LHCN-M2 (cell line): ENCODE measurements around the gene LAMB4. TPM values are rescaled to one million over a fixed set of nuclear protein-coding genes. Genes with fewer than 3 reads are reported as not detected.

Source experiments
- DNase-seq: peaks from one replicate; pipeline ENCODE4 v3.0.0-alpha.2; 2012; ENCODE audit warnings: low read depth
- polyA plus RNA-seq: library from polyadenylated mRNA; unstranded; fragments of >200 nt; gene quantifications from one replicate; pipeline ENCODE4 v1.2.1, GENCODE V29; 2012; ENCODE audit warnings: missing spikeins
- total RNA-seq: library from RNA; depleted of rRNA; stranded (reverse); fragments of >200 nt; gene quantifications from 2 replicates; pipeline ENCODE4 v1.2.3, GENCODE V29; 2014; rRNA removed

LAMB4 gene, protein sequence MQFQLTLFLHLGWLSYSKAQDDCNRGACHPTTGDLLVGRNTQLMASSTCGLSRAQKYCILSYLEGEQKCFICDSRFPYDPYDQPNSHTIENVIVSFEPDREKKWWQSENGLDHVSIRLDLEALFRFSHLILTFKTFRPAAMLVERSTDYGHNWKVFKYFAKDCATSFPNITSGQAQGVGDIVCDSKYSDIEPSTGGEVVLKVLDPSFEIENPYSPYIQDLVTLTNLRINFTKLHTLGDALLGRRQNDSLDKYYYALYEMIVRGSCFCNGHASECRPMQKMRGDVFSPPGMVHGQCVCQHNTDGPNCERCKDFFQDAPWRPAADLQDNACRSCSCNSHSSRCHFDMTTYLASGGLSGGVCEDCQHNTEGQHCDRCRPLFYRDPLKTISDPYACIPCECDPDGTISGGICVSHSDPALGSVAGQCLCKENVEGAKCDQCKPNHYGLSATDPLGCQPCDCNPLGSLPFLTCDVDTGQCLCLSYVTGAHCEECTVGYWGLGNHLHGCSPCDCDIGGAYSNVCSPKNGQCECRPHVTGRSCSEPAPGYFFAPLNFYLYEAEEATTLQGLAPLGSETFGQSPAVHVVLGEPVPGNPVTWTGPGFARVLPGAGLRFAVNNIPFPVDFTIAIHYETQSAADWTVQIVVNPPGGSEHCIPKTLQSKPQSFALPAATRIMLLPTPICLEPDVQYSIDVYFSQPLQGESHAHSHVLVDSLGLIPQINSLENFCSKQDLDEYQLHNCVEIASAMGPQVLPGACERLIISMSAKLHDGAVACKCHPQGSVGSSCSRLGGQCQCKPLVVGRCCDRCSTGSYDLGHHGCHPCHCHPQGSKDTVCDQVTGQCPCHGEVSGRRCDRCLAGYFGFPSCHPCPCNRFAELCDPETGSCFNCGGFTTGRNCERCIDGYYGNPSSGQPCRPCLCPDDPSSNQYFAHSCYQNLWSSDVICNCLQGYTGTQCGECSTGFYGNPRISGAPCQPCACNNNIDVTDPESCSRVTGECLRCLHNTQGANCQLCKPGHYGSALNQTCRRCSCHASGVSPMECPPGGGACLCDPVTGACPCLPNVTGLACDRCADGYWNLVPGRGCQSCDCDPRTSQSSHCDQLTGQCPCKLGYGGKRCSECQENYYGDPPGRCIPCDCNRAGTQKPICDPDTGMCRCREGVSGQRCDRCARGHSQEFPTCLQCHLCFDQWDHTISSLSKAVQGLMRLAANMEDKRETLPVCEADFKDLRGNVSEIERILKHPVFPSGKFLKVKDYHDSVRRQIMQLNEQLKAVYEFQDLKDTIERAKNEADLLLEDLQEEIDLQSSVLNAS (N-terminal part only)
- not detected in 2 replicates for total RNA-seq
- polyA plus RNA-seq, result 0.04 TPM

DNA sequence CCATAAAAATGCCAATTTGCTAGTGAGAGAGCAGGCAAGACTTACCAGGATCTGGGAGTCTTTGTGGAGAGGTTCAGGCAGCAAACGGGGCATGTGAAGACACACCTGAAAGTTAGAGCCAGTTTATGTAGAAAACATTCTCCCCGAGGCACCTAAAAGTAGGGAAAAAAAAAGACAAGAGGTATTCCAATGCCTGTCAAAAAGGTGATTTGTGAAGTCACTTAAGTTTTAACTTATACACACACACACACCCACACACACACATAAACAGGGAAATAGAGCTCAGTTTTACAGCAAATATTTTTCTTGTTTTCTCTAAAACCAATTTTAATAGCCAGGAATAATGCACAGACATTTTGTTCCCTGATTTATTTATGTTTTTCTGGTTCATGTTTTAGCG lies at the start of gene LAMB4:
LAMB4 (minus strand) TSS at position 101 of the 400 bp plus-strand sequence. CDS start 7,197 bp downstream, outside the sequence.
- no peak for DNase-seq

DNA sequence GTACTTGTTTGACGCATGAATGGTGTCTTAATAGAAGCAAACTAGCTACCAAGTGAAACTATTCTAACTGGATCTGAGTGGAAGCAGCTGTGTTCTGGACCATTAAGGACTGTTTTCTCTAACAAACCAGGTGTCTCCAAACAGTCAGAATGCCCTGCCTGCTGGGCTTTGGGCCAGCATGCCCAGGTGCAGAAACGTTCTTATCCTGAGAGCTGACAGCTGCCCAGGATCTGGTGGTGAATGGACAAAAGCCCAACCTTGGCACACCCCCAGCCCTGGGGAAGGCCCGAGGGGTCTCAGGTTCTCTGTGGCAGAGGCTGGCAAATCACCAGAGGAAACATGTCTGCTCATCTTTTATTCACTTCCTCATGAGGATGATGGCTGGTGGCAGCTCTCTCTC lies 48.2 kb upstream of the LAMB4 start:
- DNase-seq, result no peak

DNA sequence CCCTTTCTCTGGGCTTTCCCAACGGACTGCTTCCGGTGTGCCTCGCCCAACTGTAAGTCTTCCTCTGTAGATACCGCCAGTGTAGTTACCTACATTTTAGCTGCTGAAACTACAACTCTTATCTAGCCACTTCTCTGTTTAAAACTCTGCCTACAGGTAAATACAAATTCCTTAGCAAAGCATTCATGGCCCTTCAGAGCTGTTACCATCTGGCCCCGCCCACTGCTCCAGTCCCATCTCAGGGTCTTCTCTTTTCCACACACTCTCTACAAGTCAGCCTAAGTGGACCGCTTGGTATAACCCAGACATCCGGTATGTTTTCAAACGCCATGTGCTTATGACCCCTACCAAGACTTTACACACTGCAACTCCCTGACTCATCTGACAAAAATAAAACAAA lies 41.0 kb upstream of the LAMB4 start:
- DNase-seq, result no peak

DNA sequence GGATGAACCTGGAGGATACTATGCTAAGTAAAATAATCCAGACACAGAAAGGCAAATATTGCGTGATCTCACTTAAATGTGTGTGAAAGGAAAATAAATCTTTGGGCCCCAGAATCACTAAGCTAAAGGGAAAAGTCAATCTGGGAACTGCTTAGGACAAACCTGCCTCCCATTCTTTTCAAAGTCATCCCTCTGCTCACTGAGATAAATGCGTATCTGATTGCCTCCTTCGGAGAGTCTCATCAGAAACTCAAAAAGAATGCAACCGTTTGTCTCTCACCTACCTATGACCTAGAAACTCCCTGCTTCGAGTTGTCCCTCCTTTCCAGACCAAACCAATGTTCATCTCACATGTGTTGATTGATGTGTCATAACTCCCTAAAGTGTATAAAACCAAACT lies 40.1 kb upstream of the LAMB4 start:
- no peak for DNase-seq

DNA sequence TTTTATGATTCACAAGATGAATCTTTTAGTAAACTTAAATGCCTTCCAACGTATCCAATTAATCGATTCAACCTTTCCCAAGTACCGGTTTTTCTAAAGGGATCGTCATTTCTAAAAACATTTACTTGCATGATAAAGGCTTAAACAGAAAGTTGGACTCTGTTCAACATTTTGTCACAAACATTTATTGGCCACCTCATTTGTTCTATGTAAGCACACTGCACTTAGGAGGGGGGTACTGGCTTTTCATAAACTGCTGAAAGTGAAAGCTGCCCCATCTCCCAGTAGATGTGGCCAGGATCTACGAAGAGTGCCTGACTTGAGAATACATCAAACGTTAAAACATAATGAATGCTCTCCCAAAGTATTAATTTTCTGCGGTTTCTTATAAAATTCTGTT lies 37.3 kb upstream of the LAMB4 start:
- DNase-seq, result no peak

DNA sequence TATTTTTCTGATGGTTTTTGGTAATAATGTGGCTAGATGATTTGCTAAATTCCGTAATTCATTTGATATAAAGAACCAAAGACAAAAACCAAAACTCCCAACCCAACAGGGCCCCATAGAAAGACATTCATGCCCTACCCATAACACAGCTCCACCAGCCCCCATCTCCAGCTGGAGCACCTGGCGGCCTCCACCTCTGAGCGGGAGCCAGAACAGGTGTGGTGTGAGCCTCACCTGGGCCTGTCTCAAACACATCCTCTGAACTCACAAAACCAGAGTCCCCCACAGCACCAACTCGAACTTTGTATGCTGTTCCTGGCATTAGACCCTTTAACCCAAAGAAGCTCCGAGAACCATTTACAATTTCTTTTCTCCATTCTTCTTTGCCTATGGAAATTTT lies 36.5 kb upstream of the LAMB4 start:
- DNase-seq, result no peak

DNA sequence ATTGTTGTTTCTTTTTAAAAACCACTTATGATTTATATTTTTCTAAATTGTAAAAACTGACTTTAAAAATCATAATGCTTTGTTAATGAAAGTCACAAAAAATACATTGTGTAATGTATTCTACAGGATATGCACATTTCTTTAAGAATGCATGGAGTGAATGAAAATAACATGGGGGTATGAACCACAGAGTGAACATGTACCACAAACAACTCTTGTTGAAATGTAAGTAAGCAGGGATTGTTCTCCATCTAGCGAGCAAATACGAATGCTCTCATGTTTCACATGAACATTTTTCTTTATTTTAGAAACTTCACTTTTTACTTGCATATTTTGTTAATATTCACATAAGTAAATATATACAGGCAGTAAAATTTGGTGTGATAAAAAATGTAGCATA lies 35.6 kb upstream of the LAMB4 start:
- no peak for DNase-seq

DNA sequence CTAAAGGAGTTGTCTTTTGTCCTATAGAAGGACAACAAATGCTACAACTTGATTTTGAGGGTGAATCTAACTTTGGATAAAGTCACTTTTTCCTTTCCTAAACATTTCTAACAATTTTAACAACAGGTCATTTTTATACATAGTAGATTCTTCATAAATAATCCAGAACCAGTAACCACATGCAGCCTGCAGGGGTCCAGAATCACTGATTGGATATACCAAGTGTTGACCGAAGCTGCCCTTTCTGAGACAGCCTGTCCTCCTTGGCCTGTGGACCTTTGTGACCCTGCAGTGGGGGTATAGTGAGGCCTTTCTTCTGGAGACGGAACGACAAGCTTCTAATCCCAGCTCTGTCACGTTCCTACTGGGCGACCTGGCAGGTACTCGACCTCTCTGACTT lies 34.8 kb upstream of the LAMB4 start:
- no peak for DNase-seq

DNA sequence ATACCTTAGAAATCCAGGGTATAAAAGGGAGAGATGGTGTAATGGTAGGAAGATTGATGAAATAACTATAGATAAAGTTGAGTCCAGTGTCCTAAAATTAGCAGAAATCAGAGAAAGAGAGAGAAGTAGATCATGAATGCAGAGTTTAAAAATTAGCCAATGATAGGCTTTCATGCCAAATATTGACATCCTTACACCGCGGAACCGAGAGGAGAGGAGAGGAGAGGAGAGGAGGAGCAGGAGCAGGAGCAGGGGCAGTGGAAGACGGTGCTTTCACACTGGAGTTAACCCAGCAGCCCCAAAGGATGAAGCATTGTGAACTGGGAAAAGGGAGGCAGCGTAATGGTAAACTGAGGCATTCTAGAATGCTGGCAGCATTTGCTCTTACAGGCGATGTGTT lies 34.2 kb upstream of the LAMB4 start:
- no peak for DNase-seq

DNA sequence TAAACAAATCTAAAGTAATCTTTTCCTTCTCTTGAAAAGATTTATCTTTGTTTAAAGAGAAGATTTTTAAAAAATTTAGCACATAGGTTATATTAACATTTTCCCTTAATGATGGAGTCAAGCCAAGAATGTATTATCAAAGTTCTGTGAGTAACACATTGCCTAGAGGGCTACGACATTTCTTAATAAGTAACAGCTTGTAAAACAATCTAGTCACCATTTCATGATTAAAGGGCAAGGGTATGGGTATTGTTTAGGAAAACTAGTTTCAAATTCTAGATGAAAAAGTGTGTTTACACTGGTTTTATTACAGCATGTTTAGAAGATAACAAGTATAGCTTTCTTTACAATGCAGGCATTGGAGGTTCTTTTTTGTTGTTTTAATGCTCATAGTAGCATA lies 28.6 kb upstream of the LAMB4 start:
- no peak for DNase-seq

DNA sequence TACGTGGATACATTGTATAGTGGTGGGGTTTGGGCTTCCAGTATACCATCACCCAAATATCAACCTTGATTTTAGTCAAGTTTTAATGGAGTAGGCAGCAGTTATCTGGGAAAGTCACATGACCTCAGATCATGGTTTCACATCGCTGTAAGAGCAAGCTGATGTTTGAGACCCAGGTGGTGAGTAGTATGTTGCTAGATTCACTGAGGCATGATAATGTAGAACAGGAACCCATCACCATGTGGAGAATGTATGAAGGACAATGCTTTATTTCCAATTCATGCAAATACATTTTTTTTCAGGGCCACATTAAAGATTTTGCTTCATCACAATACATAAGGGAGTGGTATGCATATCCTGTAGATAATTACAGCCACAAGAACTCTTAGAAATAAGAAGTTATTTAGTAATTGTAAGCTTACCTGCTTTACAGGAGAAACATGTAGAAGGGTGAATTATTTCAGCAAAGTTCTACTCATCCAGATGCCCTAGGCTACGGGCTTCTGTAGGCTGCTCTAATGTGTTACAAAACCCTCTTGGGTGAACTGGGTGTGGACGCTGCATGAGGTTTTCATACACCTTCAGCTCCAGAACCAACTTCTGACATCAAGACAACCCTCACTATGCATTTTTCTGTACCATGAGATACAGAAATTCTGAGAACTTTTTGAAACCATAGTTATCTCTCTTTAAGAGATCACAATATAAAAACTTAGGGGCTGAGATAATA lies 27.6 kb upstream of the LAMB4 start:
- DNase-seq, result no peak

DNA sequence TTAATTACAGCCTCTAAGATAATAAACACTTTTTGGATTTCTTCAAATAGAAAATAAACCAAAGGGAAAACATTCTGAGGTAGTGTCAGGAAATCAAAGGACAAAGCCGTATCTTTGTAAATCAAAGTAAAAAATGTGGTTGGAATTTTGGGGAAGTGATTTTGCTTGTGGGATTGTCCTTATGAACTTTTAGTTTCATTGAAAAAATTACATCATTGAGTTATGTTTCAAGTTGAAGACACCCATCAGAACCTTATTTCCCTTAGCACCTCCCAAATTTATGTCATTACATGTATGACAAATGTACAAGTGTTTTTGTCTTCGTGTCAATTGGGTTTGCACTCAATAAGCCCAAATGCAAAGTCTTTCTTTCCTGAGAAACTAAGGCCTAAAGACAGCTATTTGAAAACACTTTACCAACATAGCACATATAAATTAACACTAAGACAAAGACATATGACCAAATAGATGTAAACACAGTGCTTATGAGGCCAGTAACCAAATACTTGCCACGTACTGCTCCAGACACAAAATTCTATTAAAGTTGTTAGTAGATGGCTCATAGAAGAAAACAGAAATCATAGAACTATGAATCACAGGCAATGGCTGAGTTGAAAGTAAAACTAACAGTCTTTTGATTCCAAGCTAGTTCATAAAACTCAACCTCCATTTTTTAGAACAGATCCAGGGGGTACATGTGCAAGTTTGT lies 26.9 kb upstream of the LAMB4 start:
- DNase-seq, result no peak

DNA sequence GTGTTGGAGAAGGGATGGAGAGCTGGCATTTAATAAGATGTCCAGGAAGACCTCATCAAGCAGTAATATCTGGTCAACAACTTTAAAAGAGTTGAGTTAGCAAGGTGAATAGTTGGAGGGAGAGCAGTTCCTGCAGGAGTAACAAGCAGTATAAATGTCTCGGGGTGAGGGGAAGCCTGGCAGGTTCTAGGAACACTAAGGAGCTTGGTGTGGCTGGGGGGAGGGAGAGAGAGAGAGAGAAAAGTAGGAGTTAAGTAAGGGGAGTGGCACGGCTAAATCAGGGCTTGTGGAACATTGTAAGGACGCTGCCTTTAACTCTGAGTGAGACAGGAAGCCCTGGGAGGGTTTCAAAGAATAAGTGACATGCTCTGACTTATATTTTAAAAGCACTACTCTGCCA lies 22.0 kb upstream of the LAMB4 start:
- no peak for DNase-seq

DNA sequence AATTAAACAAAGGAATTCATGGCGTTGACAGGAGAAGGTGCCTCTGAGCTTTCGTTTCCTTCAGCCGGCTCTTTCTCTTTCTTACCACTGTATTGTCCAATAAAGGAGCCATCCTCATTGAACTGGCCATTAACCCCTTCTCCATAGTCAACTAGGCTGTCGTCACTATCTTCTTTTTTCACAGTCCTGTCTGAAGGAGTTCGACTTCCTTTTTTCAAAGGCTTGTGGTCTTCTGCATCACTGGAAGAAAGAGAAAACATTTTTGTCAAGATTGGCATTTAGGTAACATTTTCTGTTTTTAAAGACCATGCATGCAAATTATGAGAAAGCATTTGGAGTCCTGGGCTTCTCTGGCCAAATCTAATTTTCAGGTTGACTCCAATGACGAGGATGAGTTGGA lies 19.7 kb upstream of the LAMB4 start:
- no peak for DNase-seq

DNA sequence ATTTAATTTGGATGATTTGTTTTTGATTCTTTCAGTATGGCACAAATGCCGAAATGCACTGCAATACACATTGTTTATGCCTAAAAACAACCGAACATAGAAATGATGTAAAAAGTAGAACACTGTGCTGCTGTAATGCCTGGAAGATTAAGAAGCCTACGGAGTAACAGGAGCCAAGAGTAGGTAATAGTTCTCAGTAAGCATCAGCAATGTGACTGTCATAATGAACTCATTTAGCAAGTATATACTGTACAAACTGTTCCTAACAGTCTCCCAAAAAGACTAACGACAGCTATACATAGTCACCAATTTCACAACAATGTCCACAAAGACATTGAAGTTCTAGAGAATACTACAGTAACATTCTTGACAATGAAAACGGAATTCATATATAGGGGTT lies 19.0 kb upstream of the LAMB4 start:
- DNase-seq, result no peak

DNA sequence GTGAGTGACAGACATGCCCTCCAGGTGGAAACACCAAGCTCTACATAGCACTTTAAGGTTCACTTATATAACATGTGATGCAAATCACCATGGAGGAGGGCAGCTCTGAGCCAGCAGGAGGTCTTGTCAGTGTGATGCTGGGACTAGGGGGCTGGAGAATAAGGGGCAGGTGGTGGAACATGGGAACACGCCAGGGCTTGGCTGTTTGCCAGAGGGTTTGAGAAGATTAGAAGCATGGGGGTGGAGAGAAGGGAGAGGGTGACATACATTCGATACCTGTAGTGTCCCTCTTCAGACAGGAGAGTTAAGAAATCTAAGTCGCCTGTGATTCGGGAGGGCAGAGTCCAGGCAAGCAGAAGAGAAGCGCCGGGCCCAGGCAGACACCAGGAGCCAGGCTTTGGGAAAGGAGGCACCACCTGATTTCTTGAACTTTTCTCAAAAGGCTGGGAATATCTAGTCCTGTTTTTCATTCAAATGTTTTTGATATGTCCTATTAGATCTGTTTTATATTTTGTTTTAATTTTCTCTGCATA lies 16.9 kb upstream of the LAMB4 start:
- no peak for DNase-seq

DNA sequence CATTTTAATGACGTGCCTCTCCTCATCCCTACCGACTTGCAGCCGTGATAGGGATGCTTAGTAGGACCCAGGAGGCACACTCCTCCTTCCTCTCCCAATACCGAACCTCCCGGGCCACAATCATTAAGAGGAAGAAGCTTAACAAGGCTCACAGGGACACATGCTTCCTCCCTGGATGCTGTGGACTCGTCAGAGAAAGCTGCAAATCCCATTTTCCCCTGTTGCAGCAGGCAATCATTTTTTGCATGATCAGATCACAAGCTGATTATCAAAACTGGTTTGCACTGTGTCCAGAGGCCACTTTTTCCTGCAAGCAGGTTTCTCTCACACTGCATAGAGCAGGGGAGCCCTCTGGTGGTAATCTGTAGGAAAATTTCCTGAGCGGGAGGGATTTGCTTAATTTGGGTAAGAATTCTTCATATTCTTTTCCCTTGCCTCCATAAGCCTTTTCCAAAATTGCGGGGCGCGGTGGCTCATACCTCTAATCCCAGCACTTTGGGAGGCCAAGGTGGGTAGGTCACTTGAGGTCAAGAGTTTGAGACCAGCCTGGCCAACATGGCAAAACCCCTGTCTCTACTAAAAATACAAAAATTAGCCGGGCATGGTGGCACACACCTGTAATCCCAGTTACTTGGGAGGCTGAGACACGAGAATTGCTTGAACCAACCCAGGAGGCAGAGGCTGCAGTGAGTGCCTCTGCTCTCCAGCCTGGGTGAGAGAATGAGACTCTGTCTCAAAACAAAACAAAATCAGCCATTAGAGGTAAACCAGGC lies 16.1 kb upstream of the LAMB4 start:
- peak; percentile 84 for DNase-seq

DNA sequence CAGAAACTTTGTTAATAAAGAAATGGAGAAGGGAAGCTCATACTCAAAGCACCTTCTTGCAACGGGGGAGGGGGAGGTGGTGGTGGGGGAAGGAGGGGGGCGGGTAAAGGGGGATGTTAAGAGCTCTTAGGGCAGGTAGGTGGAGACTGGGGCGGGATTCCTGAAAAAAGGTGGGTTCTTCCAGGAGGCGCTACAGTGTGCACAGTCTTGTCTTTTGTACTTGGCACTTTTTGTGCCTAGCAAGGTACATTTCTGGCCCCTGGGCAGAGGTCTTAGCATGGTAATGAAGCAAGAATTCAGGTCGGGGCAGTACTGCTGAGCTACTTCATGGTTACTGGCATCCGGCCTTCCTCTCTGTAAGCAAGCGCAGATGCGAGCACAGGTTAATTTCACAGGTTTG lies 15.2 kb upstream of the LAMB4 start:
- no peak for DNase-seq

DNA sequence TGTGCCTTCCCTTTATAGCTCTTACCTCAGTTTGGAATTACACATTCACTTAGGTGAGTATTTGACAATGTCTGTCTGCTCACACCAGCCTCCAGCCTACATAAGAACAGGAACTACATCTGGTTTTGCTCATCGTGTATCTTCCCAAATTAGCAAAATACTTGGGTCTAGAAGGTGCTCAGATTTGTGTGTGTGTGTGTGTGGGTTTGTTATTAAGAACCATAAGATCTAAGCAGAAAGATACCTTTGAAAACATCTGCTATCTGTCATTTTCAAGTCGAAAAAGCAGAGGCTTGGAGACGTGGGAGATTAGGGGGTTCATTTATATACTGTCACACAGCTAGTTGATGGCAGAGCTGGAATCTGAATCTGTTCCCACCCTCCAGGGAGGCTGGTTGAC lies 14.8 kb upstream of the LAMB4 start:
- DNase-seq, result no peak
